Esophagus muscularis mucosa (tissue), 3 donors: ENCODE data around the gene ZBTB46.

ENCODE experiments used
- CTCF ChIP-seq, 3 experiments: fragments of 200-600 bp in 2 of 3; fragments of 450-650 bp in 1 of 3; sonication (generic) in 2 of 3; IDR thresholded peaks; one replicate each; pipeline ENCODE4 v1.5.1; 2017 to 2019; ENCODE audit warnings: antibody characterized with exemption in 3 of 3, mild to moderate bottlenecking in 2 of 3, moderate library complexity in 1 of 3
- POLR2A ChIP-seq: fragments of 450-650 bp; IDR thresholded peaks from one replicate; pipeline ENCODE4 v1.6.1; 2017; ENCODE audit warnings: antibody characterized with exemption, moderate library complexity, mild to moderate bottlenecking, low read depth
- POLR2AphosphoS5 ChIP-seq, 2 donors: sonication (generic); formaldehyde crosslinking; IDR thresholded peaks; one replicate each; pipeline ENCODE4 v1.6.1; 2017; ENCODE audit warnings: antibody characterized with exemption in 2 of 2

GRCh38 chr20:63863798-63864544 is 32.9 kb upstream of the ZBTB46 start:
- TF ChIP-seq CTCF (IDR thresholded peaks at IDR 0.05) (peak; percentile 69 to 84 (median 73)), POLR2AphosphoS5 (IDR thresholded peaks at IDR 0.05) (peak; percentile 56 to 87), POLR2A (no peak)
